IMR-90 (cell line): Measurements from ENCODE around the gene PITPNC1. TPM values are rescaled to one million over a fixed set of nuclear protein-coding genes. Genes with fewer than 3 reads are reported as not detected.

ENCODE experiments used
- ATAC-seq: fragments of 200-7000 bp; cut with Tn5 transposase; 2 replicates; pipeline ENCODE4 v1.9.1; 2020; ENCODE audit warnings: low read depth, mild to moderate bottlenecking, moderate library complexity
- BruUV-seq: library from RNA; stranded (reverse); fragments of 400-500 nt; replicated peaks from 2 replicates; lab custom pipeline; 2021; lab: Mats Ljungman, UMichigan
- CTCF ChIA-PET: fragments of 300-600 bp; formaldehyde crosslinking; extraction: SDS; loops from one replicate; lab custom pipeline; 2021; ENCODE audit warnings: antibody characterized with exemption; lab: Yijun Ruan, JAX
- POLR2A ChIA-PET: fragments of 300-600 bp; sonication (Branson Sonifier 250); formaldehyde crosslinking; loops from one replicate; lab custom pipeline; 2022; ENCODE audit warnings: antibody characterized with exemption; ENCODE audit not compliant: unreplicated experiment; lab: Charles Lee
- DNase-seq: peaks from one replicate; pipeline ENCODE4 v3.0.0; 2013
- H2AFZ ChIP-seq: replicated peaks from 2 replicates; pipeline ENCODE3; 2013; ENCODE audit warnings: low read length, mild to moderate bottlenecking; ENCODE audit not compliant: poor library complexity
- H2AK5ac ChIP-seq: 2 replicates; pipeline ENCODE4 v1.6.1; 2013; ENCODE audit warnings: low read depth, low read length, inconsistent platforms
- H2AK9ac ChIP-seq: replicated peaks from 2 replicates; pipeline ENCODE3; 2013; ENCODE audit warnings: mild to moderate bottlenecking, low read depth, low read length, moderate library complexity; ENCODE audit not compliant: poor library complexity
- H2BK120ac ChIP-seq: 2 replicates; pipeline ENCODE4 v1.6.1; 2013; ENCODE audit warnings: low read depth, low read length, inconsistent platforms
- H2BK15ac ChIP-seq: 3 replicates; pipeline ENCODE4 v1.6.1; 2013; ENCODE audit warnings: low read depth, low read length, inconsistent platforms
- H2BK20ac ChIP-seq: 2 replicates; pipeline ENCODE4 v1.6.1; 2013; ENCODE audit warnings: low read depth, mild to moderate bottlenecking, inconsistent platforms, low read length, moderate library complexity
- H2BK5ac ChIP-seq: 2 replicates; pipeline ENCODE4 v1.6.1; 2013; ENCODE audit warnings: mild to moderate bottlenecking, low read depth, low read length, inconsistent platforms; ENCODE audit not compliant: poor library complexity, severe bottlenecking
- H3K14ac ChIP-seq: replicated peaks from 2 replicates; pipeline ENCODE4 v1.6.1; 2013; ENCODE audit warnings: low read depth, low read length, inconsistent platforms
- H3K18ac ChIP-seq: 2 replicates; pipeline ENCODE4 v1.6.1; 2013; ENCODE audit warnings: low read depth, low read length, control low read depth
- H3K23ac ChIP-seq: 2 replicates; pipeline ENCODE4 v1.6.1; 2013; ENCODE audit warnings: low read depth, low read length, inconsistent platforms
- H3K27ac ChIP-seq: 2 replicates; pipeline ENCODE4 v1.5.1; 2013; ENCODE audit warnings: mild to moderate bottlenecking, control low read depth, low read length; ENCODE audit not compliant: insufficient read depth
- H3K27me3 ChIP-seq: 2 replicates; pipeline ENCODE4 v1.6.1; 2013; ENCODE audit warnings: low read length; ENCODE audit not compliant: control insufficient read depth, insufficient read depth
- H3K36me3 ChIP-seq: 2 replicates; pipeline ENCODE4 v1.6.1; 2013; ENCODE audit warnings: low read length, mixed read lengths; ENCODE audit not compliant: control insufficient read depth, insufficient read depth
- H3K4ac ChIP-seq: 2 replicates; pipeline ENCODE4 v1.6.1; 2013; ENCODE audit warnings: low read depth, low read length, inconsistent platforms
- H3K4me1 ChIP-seq: 2 replicates; pipeline ENCODE4 v1.6.1; 2013; ENCODE audit warnings: low read length, mixed read lengths; ENCODE audit not compliant: control insufficient read depth, insufficient read depth
- H3K4me2 ChIP-seq: 2 replicates; pipeline ENCODE4 v1.6.1; 2013; ENCODE audit warnings: low read depth, mild to moderate bottlenecking, control low read depth, low read length, moderate library complexity
- H3K4me3 ChIP-seq: 2 replicates; pipeline ENCODE4 v1.5.1; 2013; ENCODE audit warnings: low read depth, mild to moderate bottlenecking, control low read depth, low read length, moderate library complexity; ENCODE audit not compliant: insufficient read depth
- H3K56ac ChIP-seq: 2 replicates; pipeline ENCODE4 v1.6.1; 2013; ENCODE audit warnings: low read length, inconsistent platforms; ENCODE audit not compliant: insufficient read depth; ENCODE audit errors: extremely low read depth
- H3K79me1 ChIP-seq, 2 experiments: 2 replicates each; pipeline ENCODE4 v1.6.1; 2013; ENCODE audit warnings: low read length in 2 of 2, inconsistent platforms in 1 of 2, low read depth in 1 of 2
- H3K9ac ChIP-seq: 2 replicates; pipeline ENCODE4 v1.6.1; 2013; ENCODE audit warnings: low read depth, low read length, control low read depth
- H3K9me1 ChIP-seq: 2 replicates; pipeline ENCODE4 v1.6.1; 2013; ENCODE audit warnings: low read length, inconsistent platforms; ENCODE audit not compliant: insufficient read depth
- H3K9me3 ChIP-seq: 2 replicates; pipeline ENCODE4 v1.6.1; 2013; ENCODE audit warnings: low read length; ENCODE audit not compliant: control insufficient read depth, insufficient read depth
- H4K20me1 ChIP-seq: 2 replicates; pipeline ENCODE4 v1.6.1; 2013; ENCODE audit warnings: low read length, inconsistent platforms; ENCODE audit not compliant: insufficient read depth
- H4K5ac ChIP-seq: 2 replicates; pipeline ENCODE4 v1.6.1; 2013; ENCODE audit warnings: mild to moderate bottlenecking, low read depth, low read length, control low read depth
- H4K8ac ChIP-seq, 2 experiments: 2 replicates each; pipeline ENCODE4 v1.6.1; 2013; ENCODE audit warnings: low read depth in 2 of 2, low read length in 2 of 2, control low read depth in 1 of 2, inconsistent platforms in 1 of 2
- H4K91ac ChIP-seq: 2 replicates; pipeline ENCODE4 v1.6.1; 2013; ENCODE audit warnings: low read depth, low read length, inconsistent platforms; ENCODE audit not compliant: insufficient read depth
- CEBPB ChIP-seq: IDR thresholded peaks from 2 replicates; pipeline ENCODE4 v1.6.1; 2012; ENCODE audit warnings: low read depth, low read length, improper control_type of control experiment
- MXI1 ChIP-seq: IDR thresholded peaks from 2 replicates; pipeline ENCODE4 v1.6.1; 2012; ENCODE audit warnings: low read depth, mild to moderate bottlenecking, low read length, moderate library complexity, borderline replicate concordance
- NFE2L2 ChIP-seq: fragments of 150-350 bp; IDR thresholded peaks from 2 replicates; pipeline ENCODE4 v1.6.1; 2016; ENCODE audit warnings: low read depth, mild to moderate bottlenecking, low read length
- POLR2A ChIP-seq: IDR thresholded peaks from 2 replicates; pipeline ENCODE4 v1.6.1; 2012; ENCODE audit warnings: mild to moderate bottlenecking, low read depth, low read length
- RAD21 ChIP-seq: IDR thresholded peaks from 2 replicates; pipeline ENCODE4 v1.6.1; 2012; ENCODE audit warnings: low read length, improper control_type of control experiment
- RCOR1 ChIP-seq: IDR thresholded peaks from 2 replicates; pipeline ENCODE4 v1.6.1; 2012; ENCODE audit warnings: mild to moderate bottlenecking, low read length, improper control_type of control experiment; ENCODE audit not compliant: insufficient replicate concordance
- RFX5 ChIP-seq: IDR thresholded peaks from 2 replicates; pipeline ENCODE4 v1.8.0; 2012; ENCODE audit warnings: low read depth, mild to moderate bottlenecking, low read length, moderate library complexity
- SMC3 ChIP-seq: fragments of 150-350 bp; IDR thresholded peaks from 2 replicates; pipeline ENCODE4 v1.6.1; 2016; ENCODE audit warnings: low read depth, mild to moderate bottlenecking, antibody characterized with exemption, low read length, moderate library complexity
- WGBS, 2 experiments: methylation state at CpG; one replicate each; pipeline versions ENCODE4 v1.1.5 to v1.1.7; 2013; ENCODE audit warnings: missing lambda C conversion rate in 2 of 2; ENCODE audit not compliant: insufficient read length in 1 of 2; ENCODE audit errors: extremely low coverage in 2 of 2; 5-methylcytosine and 5-hydroxymethylcytosine counted together
- dilution Hi-C: fragments of 300-500 bp; cut with HindIII; formaldehyde crosslinking; loops from one replicate; pipeline ENCODE4 v1.14.3; 2018; ENCODE audit warnings: low sequenced_read_pairs; ENCODE audit not compliant: unreplicated experiment
- in situ Hi-C: fragments of 300-500 bp; cut with MboI; formaldehyde crosslinking; loops from 3 replicates; pipeline ENCODE4 v1.14.3; 2019; ENCODE audit warnings: low sequenced_read_pairs, inconsistent platforms, mixed read lengths
- intact Hi-C: fragments of 100-400 bp; cut with micrococcal nuclease; formaldehyde crosslinking; loops from 2 replicates; pipeline ENCODE4 v1.10.0; 2022
- polyA plus RNA-seq, 3 experiments: library from polyadenylated mRNA; depleted of rRNA; stranded (reverse); fragments of >200 nt; gene quantifications; 2 replicates each; pipeline ENCODE4 v1.2.3, GENCODE V29; 2012; ENCODE audit warnings: low replicate concordance in 1 of 3
- total RNA-seq: library from RNA; depleted of rRNA; stranded (reverse); fragments of >200 nt; gene quantifications from 2 replicates; pipeline ENCODE4 v1.2.3, GENCODE V29; 2012
- TF ChIP-seq, protein P1 (sequence below): conservative IDR thresholded peaks from 2 replicates; pipeline ENCODE4 v1.5.1; 2012; ENCODE audit warnings: mild to moderate bottlenecking, low read depth, low read length, improper control_type of control experiment
- TF ChIP-seq, protein P2 (sequence below): fragments of 150-350 bp; IDR thresholded peaks from 2 replicates; pipeline ENCODE4 v1.6.1; 2017; ENCODE audit warnings: mild to moderate bottlenecking, antibody characterized with exemption, low read length, low read depth
- TF ChIP-seq, protein P3 (sequence below): fragments of 150-350 bp; IDR thresholded peaks from 2 replicates; pipeline ENCODE4 v1.6.1; 2016; ENCODE audit warnings: low read depth, mild to moderate bottlenecking, low read length, moderate library complexity, borderline replicate concordance

PITPNC1 gene
- total and polyA plus RNA-seq, 2 of the 4 experiments (the other 2 are of a cell fraction): 4.1 TPM

DNA sequence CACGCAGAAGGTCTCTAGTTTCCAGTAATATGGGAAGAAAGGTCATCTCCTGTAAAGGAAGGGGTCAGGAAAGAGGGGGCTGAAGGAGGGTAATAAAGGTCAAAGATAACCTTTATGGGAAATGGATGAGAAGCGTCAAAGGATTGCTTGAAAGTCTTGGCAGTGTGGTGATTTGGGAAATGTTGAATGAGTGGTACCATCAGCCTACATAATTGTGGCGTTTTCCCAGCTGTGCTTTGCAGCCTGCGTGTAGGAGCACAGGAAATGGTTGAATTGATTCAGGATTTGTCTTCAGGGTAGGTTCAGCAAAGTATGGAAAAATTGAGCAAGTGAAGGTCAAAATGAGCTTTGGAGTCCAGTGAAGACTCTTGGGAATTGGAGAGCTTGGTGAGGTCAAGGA, 224.8 kb downstream of the PITPNC1 start:
- Histone ChIP-seq H3K4me2 (no peak overlapping the region), H3K4ac (no peak overlapping the region), H3K23ac (no peak overlapping the region), H2AFZ (no peak overlapping the region), H3K9me1 (no peaks in the 10 kb centered on the region), H2BK20ac (no peak overlapping the region), H4K91ac (no peak overlapping the region), H3K9ac (no peak overlapping the region), H2BK120ac (no peak overlapping the region), H3K9me3 (no peaks in the 10 kb centered on the region), H3K18ac (no peak overlapping the region), H3K79me1 (no peaks in the 10 kb centered on the region; a peak in 1 of 4 replicates), H3K56ac (no peak overlapping the region), H3K4me1 (no peaks in the 10 kb centered on the region), H2BK5ac (no peak overlapping the region), H4K8ac (no peak overlapping the region), H2AK9ac (no peak overlapping the region), H2AK5ac (no peak overlapping the region), H3K27ac (no peak overlapping the region), H4K20me1 (no peaks in the 10 kb centered on the region), H3K36me3 (no peaks in the 10 kb centered on the region), H3K14ac (no peak overlapping the region), H4K5ac (no peak overlapping the region), H2BK15ac (no peak overlapping the region), H3K27me3 (no peaks in the 10 kb centered on the region), H3K4me3 (no peak overlapping the region)
- ChIA-PET POLR2A (no interaction called here), CTCF (interaction anchor here (0.9 kb wide), 1 partner anchor 227 kb away, joined by 3 read pairs; no protein-coding TSS in a partner anchor)
- ATAC-seq: no peak
- WGBS, 2 experiments: 82% methylated on average over 4 of the region's 4 CpGs; no CpG with 5 or more reads in 1 of the 2 experiments
- BruUV-seq: no TSS peak
- intact Hi-C loops (no loop called here), in situ Hi-C loops (loop anchor here (10.0 kb wide), 1 partner anchor 217 kb away; no protein-coding TSS in a partner anchor), dilution Hi-C loops (no loop called here)
- TF ChIP-seq SMC3: no peak
- TF ChIP-seq POLR2A: no peak
- no peak for TF ChIP-seq RFX5
- TF ChIP-seq, protein P1, sequence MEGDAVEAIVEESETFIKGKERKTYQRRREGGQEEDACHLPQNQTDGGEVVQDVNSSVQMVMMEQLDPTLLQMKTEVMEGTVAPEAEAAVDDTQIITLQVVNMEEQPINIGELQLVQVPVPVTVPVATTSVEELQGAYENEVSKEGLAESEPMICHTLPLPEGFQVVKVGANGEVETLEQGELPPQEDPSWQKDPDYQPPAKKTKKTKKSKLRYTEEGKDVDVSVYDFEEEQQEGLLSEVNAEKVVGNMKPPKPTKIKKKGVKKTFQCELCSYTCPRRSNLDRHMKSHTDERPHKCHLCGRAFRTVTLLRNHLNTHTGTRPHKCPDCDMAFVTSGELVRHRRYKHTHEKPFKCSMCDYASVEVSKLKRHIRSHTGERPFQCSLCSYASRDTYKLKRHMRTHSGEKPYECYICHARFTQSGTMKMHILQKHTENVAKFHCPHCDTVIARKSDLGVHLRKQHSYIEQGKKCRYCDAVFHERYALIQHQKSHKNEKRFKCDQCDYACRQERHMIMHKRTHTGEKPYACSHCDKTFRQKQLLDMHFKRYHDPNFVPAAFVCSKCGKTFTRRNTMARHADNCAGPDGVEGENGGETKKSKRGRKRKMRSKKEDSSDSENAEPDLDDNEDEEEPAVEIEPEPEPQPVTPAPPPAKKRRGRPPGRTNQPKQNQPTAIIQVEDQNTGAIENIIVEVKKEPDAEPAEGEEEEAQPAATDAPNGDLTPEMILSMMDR: no peak
- no peak for TF ChIP-seq RAD21
- TF ChIP-seq RCOR1: no peak
- TF ChIP-seq NFE2L2: no peak
- TF ChIP-seq CEBPB: no peak
- no peak for TF ChIP-seq MXI1
- TF ChIP-seq, protein P2, sequence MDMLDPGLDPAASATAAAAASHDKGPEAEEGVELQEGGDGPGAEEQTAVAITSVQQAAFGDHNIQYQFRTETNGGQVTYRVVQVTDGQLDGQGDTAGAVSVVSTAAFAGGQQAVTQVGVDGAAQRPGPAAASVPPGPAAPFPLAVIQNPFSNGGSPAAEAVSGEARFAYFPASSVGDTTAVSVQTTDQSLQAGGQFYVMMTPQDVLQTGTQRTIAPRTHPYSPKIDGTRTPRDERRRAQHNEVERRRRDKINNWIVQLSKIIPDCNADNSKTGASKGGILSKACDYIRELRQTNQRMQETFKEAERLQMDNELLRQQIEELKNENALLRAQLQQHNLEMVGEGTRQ: no peak
- TF ChIP-seq, protein P3, sequence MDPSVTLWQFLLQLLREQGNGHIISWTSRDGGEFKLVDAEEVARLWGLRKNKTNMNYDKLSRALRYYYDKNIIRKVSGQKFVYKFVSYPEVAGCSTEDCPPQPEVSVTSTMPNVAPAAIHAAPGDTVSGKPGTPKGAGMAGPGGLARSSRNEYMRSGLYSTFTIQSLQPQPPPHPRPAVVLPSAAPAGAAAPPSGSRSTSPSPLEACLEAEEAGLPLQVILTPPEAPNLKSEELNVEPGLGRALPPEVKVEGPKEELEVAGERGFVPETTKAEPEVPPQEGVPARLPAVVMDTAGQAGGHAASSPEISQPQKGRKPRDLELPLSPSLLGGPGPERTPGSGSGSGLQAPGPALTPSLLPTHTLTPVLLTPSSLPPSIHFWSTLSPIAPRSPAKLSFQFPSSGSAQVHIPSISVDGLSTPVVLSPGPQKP: no peak
- DNase-seq: no peak
